Thyroid gland (tissue), 4 donors: ENCODE measurements around the gene ANXA2R. TPM values are rescaled to one million over a fixed set of nuclear protein-coding genes. Genes with fewer than 3 reads are reported as not detected.

Experiments
- DNase-seq, 2 donors: peaks; one replicate each; pipeline ENCODE4 v3.0.0-alpha.2; 2019
- H3K27ac ChIP-seq, 3 donors: fragments of 200-600 bp; sonication (generic); 1 replicate in 2 of 3; 2 replicates in 1 of 3; pipeline ENCODE4 v1.5.1; 2016 to 2019; ENCODE audit warnings: mild to moderate bottlenecking in 1 of 3, moderate library complexity in 1 of 3
- H3K27me3 ChIP-seq: fragments of 200-600 bp; sonication (generic); one replicate; pipeline ENCODE4 v1.5.1; 2019
- H3K36me3 ChIP-seq, 2 donors: fragments of 200-600 bp; sonication (generic); one replicate each; pipeline ENCODE4 v1.5.1; 2016 to 2019
- H3K4me1 ChIP-seq, 2 donors: fragments of 200-600 bp; sonication (generic); one replicate each; pipeline ENCODE4 v1.5.1; 2017 to 2019
- H3K4me3 ChIP-seq, 3 donors: fragments of 200-600 bp; sonication (generic); replicated peaks in 1 of 3; 1 replicate in 2 of 3; 2 replicates in 1 of 3; pipeline ENCODE4 v1.5.1; 2016; ENCODE audit warnings: mild to moderate bottlenecking in 1 of 3
- H3K9me3 ChIP-seq: fragments of 200-600 bp; sonication (generic); one replicate; pipeline ENCODE4 v1.5.1; 2017
- POLR2A ChIP-seq, 2 donors: fragments of 450-650 bp; IDR thresholded peaks; one replicate each; pipeline ENCODE4 v1.6.1; 2017; ENCODE audit warnings: antibody characterized with exemption in 2 of 2, mild to moderate bottlenecking in 2 of 2, moderate library complexity in 1 of 2
- WGBS, 2 donors: methylation state at CpG; one replicate each; pipeline ENCODE4 v1.1.5; 2017; 5-methylcytosine and 5-hydroxymethylcytosine counted together
- intact Hi-C: fragments of 100-400 bp; cut with DNase I; formaldehyde crosslinking; loops from one replicate; pipeline ENCODE4 v1.15.1; 2023
- total RNA-seq, 4 donors: library from RNA; depleted of rRNA; stranded (reverse); fragments of >200 nt; gene quantifications; one replicate each; pipeline ENCODE4 v1.2.3, GENCODE V29; 2016
- TF ChIP-seq, protein P1 (sequence below), 6 experiments: fragments of 200-600 bp in 3 of 6; fragments of 450-650 bp in 3 of 6; sonication (generic) in 3 of 6; IDR thresholded peaks; one replicate each; pipeline ENCODE4 v1.5.1; 2016 to 2019; ENCODE audit warnings: antibody characterized with exemption in 6 of 6, mild to moderate bottlenecking in 2 of 6, inconsistent platforms in 1 of 6, moderate library complexity in 1 of 6

The ANXA2R gene
- total RNA-seq, 4 donors from 2014 or later = 1.2 to 6.3 (median 4.0) TPM

DNA sequence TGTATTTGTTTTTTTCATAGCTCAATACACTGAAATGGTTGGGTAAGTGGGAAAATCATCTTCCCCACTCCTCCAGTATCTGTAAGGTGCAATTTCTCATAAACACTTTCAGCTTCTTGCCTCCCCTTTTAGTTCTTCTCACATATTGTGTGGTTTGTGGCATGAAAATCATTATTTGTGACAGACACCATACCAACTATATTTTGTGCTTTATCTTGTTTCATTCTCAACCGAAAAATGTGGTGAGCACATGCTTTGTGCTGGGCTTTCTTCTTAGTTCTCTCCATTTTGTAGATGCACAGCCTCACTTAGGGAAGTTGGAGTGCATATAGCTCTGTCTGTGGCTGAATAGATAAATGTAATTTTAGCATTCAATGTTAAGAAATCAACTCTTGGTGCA lies 6.4 kb upstream of the ANXA2R start:
- no peak for DNase-seq
- H3K4me3 ChIP-seq = no peak overlapping the region
- H3K27me3 ChIP-seq = peaks cover 19% of the 10 kb centered on the region
- TF ChIP-seq POLR2A (IDR thresholded peaks at IDR 0.05) = no peak
- TF ChIP-seq, protein P1, sequence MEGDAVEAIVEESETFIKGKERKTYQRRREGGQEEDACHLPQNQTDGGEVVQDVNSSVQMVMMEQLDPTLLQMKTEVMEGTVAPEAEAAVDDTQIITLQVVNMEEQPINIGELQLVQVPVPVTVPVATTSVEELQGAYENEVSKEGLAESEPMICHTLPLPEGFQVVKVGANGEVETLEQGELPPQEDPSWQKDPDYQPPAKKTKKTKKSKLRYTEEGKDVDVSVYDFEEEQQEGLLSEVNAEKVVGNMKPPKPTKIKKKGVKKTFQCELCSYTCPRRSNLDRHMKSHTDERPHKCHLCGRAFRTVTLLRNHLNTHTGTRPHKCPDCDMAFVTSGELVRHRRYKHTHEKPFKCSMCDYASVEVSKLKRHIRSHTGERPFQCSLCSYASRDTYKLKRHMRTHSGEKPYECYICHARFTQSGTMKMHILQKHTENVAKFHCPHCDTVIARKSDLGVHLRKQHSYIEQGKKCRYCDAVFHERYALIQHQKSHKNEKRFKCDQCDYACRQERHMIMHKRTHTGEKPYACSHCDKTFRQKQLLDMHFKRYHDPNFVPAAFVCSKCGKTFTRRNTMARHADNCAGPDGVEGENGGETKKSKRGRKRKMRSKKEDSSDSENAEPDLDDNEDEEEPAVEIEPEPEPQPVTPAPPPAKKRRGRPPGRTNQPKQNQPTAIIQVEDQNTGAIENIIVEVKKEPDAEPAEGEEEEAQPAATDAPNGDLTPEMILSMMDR (IDR thresholded peaks at IDR 0.05) = no peak
- no peaks in the 10 kb centered on the region for H3K9me3 ChIP-seq
- H3K4me1 ChIP-seq = peaks cover 11 to 18% of the 10 kb centered on the region in 2 donors
- H3K36me3 ChIP-seq = no peaks in the 10 kb centered on the region
- H3K27ac ChIP-seq = no peak overlapping the region
- intact Hi-C loops = no loop called here
- WGBS, 2 donors = 86 to 91% methylated on average over 1 of the region's 1 CpG

DNA sequence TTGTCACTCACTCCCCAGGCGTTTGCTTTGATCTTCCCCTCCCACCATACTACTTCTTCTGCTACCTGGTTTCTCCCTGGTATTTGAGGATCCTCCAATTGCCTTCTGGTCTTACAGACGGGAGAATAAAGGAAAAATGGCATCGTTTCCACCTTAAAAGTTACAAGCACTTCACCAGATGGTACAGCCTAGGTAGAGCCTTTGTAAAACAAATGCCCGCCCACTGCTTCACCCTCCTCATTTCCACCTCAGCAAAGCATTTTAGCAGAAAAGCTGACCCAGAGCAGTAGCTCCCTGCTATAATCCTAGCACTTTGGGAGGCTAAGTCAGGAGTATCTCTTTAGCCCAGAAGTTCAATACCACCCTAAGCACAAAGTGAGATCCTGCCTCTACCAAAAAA lies 5.1 kb upstream of the ANXA2R start:
- Histone ChIP-seq H3K9me3 (no peaks in the 10 kb centered on the region), H3K27me3 (peaks cover 24% of the 10 kb centered on the region), H3K36me3 (no peaks in the 10 kb centered on the region), H3K4me3 (no peak overlapping the region), H3K4me1 (peaks cover 15 to 18% of the 10 kb centered on the region in 2 donors), H3K27ac (no peak overlapping the region)
- WGBS, 2 donors = 54 to 55% methylated on average over 4 of the region's 4 CpGs
- no peak for DNase-seq
- intact Hi-C loops = no loop called here
- TF ChIP-seq, protein P1 (IDR thresholded peaks at IDR 0.05) = no peak
- no peak for TF ChIP-seq POLR2A (IDR thresholded peaks at IDR 0.05)

- no peak for TF ChIP-seq POLR2A (IDR thresholded peaks at IDR 0.05)
- TF ChIP-seq, protein P1 (IDR thresholded peaks at IDR 0.05) = no peak
- Histone ChIP-seq H3K36me3 (no peaks in the 10 kb centered on the region), H3K27ac (peak overlapping the region in 1 of 3 donors; percentile 19), H3K9me3 (no peaks in the 10 kb centered on the region), H3K4me3 (no peak overlapping the region), H3K27me3 (peaks cover 27% of the 10 kb centered on the region), H3K4me1 (peaks cover 15 to 18% of the 10 kb centered on the region in 2 donors)
- DNase-seq = no peak
- intact Hi-C loops = no loop called here
- WGBS, 2 donors = 28 to 29% methylated on average over 26 of the region's 26 CpGs
Observed at GRCh38 chr5:43044181-43044914, 4.2 kb upstream of the ANXA2R start.

- peak overlapping the region in 1 of 3 donors; percentile 45 for H3K4me3 ChIP-seq
- TF ChIP-seq, protein P1 (IDR thresholded peaks at IDR 0.05) = no peak
- no peak for TF ChIP-seq POLR2A (IDR thresholded peaks at IDR 0.05)
- peak overlapping the region; percentile 88 to 91 (median 88) for H3K27ac ChIP-seq
- no peaks in the 10 kb centered on the region for H3K36me3 ChIP-seq
- 15 to 17% methylated on average over 7 of the region's 7 CpGs for WGBS, 2 donors
- H3K27me3 ChIP-seq = peaks cover 31% of the 10 kb centered on the region
- no peaks in the 10 kb centered on the region for H3K9me3 ChIP-seq
- peaks cover 15 to 18% of the 10 kb centered on the region in 2 donors for H3K4me1 ChIP-seq
- intact Hi-C loops = no loop called here
- DNase-seq = no peak
Observed at GRCh38 chr5:43043400-43043756, 3.3 kb upstream of the ANXA2R start.

DNA sequence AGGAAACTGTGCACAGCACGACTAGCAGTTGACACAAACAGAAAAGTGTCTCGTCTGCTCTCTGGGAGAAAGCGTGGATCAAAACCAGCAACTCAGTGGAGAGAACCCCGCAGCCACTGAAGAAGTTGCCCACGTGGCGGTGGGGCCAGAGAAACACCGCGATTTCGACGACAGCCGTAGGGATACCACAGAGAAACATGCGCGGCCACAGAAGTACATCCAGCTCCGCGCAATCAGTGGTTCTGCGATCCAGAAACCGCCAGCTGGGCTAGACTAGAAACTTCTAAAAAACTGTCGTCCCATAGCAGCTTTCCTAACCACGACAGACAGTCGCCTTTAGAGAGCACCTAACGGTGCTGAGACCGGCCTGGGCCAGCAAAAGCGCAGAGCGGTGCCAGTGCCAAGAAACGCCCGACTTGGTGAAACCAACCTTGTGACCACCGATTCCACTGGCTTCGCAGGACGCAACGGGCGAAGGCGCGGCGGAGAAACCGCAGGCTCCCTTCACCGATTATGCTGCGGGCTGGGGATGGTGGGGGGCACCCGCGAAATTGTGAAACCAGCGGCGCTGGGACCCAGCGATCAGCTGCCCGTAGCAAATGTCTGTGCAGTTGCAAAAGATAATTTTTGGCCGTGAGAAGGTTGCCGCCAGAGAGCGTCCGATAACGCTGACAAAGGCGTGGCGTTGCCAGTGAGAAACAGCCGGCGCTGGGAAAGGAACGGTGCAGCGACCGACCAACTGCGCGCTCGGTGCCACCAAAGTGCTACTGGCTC lies 2.7 kb upstream of the ANXA2R start:
- Histone ChIP-seq H3K4me3 (peak overlapping the region in 2 of 3 donors; percentile 45 to 47), H3K9me3 (no peaks in the 10 kb centered on the region), H3K27ac (peak overlapping the region; percentile 88 to 91 (median 88)), H3K27me3 (peaks cover 35% of the 10 kb centered on the region), H3K36me3 (no peaks in the 10 kb centered on the region), H3K4me1 (peaks cover 15 to 18% of the 10 kb centered on the region in 2 donors)
- TF ChIP-seq POLR2A (IDR thresholded peaks at IDR 0.05) = no peak
- TF ChIP-seq, protein P1 (IDR thresholded peaks at IDR 0.05) = no peak
- WGBS, 2 donors = 3 to 4% methylated on average over 37 to 48 of the region's 58 CpGs
- intact Hi-C loops = no loop called here
- DNase-seq = peak in 1 of 2 donors; percentile 44
